Measurements from ENCODE around the gene BHLHE41.

DNA sequence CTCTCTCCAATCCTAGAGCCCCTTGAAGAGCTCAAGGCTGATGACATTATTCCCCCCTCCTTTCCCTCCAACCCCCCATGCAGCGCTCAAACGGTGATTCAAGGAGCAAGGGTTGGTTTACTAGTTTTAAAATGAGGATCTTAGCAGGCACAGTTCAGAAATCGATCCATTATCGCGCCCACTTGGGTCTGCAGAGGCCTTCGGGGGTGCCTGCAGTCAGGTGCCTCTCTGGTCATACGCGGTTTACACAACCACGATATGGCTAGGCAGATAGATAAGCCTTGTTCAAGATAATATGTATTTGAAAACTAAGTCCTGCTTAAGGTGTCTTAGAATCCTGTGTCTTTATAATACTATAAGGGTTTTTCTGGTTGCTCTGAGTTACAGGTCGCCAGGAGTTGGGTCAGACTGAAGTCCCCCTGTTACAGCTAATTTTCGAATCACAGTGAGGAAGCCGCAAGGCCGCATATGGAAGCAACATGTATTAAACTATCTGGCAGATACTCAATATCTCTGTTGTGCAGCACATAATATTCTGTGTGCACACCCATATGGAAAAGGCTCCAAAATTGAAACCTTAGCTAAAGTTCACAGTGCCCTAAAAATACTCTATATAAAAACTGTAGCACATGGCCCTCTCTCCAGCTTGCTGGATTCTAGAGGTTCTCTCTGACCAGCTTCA is 10.0 kb downstream of the BHLHE41 start:
- TF ChIP-seq, protein P1, sequence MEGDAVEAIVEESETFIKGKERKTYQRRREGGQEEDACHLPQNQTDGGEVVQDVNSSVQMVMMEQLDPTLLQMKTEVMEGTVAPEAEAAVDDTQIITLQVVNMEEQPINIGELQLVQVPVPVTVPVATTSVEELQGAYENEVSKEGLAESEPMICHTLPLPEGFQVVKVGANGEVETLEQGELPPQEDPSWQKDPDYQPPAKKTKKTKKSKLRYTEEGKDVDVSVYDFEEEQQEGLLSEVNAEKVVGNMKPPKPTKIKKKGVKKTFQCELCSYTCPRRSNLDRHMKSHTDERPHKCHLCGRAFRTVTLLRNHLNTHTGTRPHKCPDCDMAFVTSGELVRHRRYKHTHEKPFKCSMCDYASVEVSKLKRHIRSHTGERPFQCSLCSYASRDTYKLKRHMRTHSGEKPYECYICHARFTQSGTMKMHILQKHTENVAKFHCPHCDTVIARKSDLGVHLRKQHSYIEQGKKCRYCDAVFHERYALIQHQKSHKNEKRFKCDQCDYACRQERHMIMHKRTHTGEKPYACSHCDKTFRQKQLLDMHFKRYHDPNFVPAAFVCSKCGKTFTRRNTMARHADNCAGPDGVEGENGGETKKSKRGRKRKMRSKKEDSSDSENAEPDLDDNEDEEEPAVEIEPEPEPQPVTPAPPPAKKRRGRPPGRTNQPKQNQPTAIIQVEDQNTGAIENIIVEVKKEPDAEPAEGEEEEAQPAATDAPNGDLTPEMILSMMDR (IDR thresholded peaks at IDR 0.05 in 2 of 3, conservative IDR thresholded peaks at IDR 0.05 in 1 of 3; ENCODE audit: insufficient read depth in 2 of 3, low read depth in 1 of 3, low read length in 3 of 3): no peak
- TF ChIP-seq NCOA1 (IDR thresholded peaks at IDR 0.05; ENCODE audit: low read depth): no peak
- no peak for TF ChIP-seq FOXJ3 (CRISPR knock-in tag; IDR thresholded peaks at IDR 0.05)
- TF ChIP-seq MYC (IDR thresholded peaks at IDR 0.05; ENCODE audit: low read depth, low read length): no peak
- no peak for TF ChIP-seq MYC (CRISPR knock-in tag; IDR thresholded peaks at IDR 0.05; ENCODE audit: borderline replicate concordance, low read depth)
- no peak for TF ChIP-seq POLR3A (IDR thresholded peaks at IDR 0.05; ENCODE audit: borderline replicate concordance, extremely low read depth, insufficient read depth, insufficient read length)
- TF ChIP-seq POLR2AphosphoS5 (IDR thresholded peaks at IDR 0.05; ENCODE audit: control insufficient read depth, insufficient read depth, low read depth, low read length): no peak
- TF ChIP-seq, protein P2, sequence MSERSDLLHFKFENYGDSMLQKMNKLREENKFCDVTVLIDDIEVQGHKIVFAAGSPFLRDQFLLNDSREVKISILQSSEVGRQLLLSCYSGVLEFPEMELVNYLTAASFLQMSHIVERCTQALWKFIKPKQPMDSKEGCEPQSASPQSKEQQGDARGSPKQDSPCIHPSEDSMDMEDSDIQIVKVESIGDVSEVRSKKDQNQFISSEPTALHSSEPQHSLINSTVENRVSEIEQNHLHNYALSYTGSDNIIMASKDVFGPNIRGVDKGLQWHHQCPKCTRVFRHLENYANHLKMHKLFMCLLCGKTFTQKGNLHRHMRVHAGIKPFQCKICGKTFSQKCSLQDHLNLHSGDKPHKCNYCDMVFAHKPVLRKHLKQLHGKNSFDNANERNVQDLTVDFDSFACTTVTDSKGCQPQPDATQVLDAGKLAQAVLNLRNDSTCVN (CRISPR knock-in tag; IDR thresholded peaks at IDR 0.05): no peak
- TF ChIP-seq, protein P3, sequence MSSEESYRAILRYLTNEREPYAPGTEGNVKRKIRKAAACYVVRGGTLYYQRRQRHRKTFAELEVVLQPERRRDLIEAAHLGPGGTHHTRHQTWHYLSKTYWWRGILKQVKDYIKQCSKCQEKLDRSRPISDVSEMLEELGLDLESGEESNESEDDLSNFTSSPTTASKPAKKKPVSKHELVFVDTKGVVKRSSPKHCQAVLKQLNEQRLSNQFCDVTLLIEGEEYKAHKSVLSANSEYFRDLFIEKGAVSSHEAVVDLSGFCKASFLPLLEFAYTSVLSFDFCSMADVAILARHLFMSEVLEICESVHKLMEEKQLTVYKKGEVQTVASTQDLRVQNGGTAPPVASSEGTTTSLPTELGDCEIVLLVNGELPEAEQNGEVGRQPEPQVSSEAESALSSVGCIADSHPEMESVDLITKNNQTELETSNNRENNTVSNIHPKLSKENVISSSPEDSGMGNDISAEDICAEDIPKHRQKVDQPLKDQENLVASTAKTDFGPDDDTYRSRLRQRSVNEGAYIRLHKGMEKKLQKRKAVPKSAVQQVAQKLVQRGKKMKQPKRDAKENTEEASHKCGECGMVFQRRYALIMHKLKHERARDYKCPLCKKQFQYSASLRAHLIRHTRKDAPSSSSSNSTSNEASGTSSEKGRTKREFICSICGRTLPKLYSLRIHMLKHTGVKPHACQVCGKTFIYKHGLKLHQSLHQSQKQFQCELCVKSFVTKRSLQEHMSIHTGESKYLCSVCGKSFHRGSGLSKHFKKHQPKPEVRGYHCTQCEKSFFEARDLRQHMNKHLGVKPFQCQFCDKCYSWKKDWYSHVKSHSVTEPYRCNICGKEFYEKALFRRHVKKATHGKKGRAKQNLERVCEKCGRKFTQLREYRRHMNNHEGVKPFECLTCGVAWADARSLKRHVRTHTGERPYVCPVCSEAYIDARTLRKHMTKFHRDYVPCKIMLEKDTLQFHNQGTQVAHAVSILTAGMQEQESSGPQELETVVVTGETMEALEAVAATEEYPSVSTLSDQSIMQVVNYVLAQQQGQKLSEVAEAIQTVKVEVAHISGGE (CRISPR knock-in tag; IDR thresholded peaks at IDR 0.05): no peak
- TF ChIP-seq MXI1 (IDR thresholded peaks at IDR 0.05; ENCODE audit: low read depth, low read length): no peak

Measured in K562 (cell line).